Duodenal mucosa (tissue), 2 donors: ENCODE data around the gene CHIC1.
"Not testable (repeated sequence)": the region's sequence is repeated elsewhere in the genome, so short reads cannot be mapped to it uniquely, and the experiment has no call there.

Source experiments
- H3K27ac ChIP-seq: one replicate; pipeline ENCODE4 v1.7.0; 2013; ENCODE audit warnings: low read depth, low read length
- H3K27me3 ChIP-seq, 2 donors: one replicate each; pipeline ENCODE4 v1.7.0; 2013; ENCODE audit warnings: low read length in 2 of 2, control low read depth in 1 of 2; ENCODE audit not compliant: insufficient read depth in 2 of 2, control insufficient read depth in 1 of 2
- H3K36me3 ChIP-seq, 2 donors: one replicate each; pipeline ENCODE4 v1.7.0; 2013; ENCODE audit warnings: low read length in 2 of 2, control low read depth in 1 of 2; ENCODE audit not compliant: insufficient read depth in 2 of 2, control insufficient read depth in 1 of 2
- H3K4me1 ChIP-seq, 2 donors: one replicate each; pipeline ENCODE4 v1.7.0; 2013; ENCODE audit warnings: low read length in 2 of 2, control low read depth in 1 of 2; ENCODE audit not compliant: insufficient read depth in 2 of 2, control insufficient read depth in 1 of 2
- H3K4me3 ChIP-seq, 2 donors: one replicate each; pipeline ENCODE4 v1.7.0; 2013; ENCODE audit warnings: low read length in 2 of 2, low read depth in 1 of 2
- H3K9ac ChIP-seq, 2 donors: one replicate each; pipeline ENCODE4 v1.7.0; 2013; ENCODE audit warnings: low read length in 2 of 2, low read depth in 1 of 2
- H3K9me3 ChIP-seq, 2 donors: one replicate each; pipeline ENCODE4 v1.7.0; 2013; ENCODE audit warnings: low read length in 2 of 2, control low read depth in 1 of 2; ENCODE audit not compliant: control insufficient read depth in 1 of 2

Gene CHIC1

DNA sequence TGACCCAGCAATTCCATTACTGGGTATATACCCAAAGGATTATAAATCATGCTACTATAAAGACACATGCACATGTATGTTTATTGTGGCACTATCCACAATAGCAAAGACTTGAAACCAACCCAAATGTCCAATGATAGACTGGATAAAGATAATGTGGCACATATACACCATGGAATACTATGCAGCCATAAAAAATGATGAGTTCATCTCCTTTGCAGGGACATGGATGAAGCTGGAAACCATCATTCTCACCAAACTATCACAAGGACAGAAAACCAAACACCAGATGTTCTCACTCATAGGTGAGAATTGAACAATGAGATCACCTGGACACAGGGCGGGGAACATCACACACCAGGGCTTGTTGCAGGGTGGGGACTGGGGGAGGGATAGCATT, 144.0 kb downstream of the CHIC1 start:
- H3K9me3 ChIP-seq, H3K27me3 ChIP-seq, H3K36me3 ChIP-seq, H3K4me3 ChIP-seq, H3K27ac ChIP-seq, H3K9ac ChIP-seq, H3K4me1 ChIP-seq: not testable (repeated sequence)

DNA sequence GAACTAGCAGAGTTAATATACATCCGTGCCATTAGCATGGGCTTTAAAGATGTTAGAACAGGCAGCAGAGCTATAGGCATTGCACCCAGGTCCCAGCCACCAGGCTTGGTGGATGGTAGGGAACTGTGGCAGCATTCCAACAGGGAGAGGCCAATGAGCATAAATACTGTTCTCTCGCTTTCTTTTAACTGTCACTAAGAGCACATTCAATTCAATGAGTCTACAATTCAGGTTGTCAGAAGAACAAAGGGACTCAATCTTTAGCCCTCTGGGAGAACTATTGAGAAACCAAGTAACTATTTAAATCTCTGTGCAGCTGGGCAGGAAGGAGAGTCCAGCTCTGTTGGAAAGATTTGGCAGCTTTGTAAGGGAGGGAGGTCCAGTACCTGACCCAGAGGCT, 165.6 kb downstream of the CHIC1 start:
- no peak overlapping the region for H3K4me3 ChIP-seq
- no peak overlapping the region for H3K9ac ChIP-seq
- no peaks in the 10 kb centered on the region for H3K27me3 ChIP-seq
- no peaks in the 10 kb centered on the region for H3K9me3 ChIP-seq
- no peak overlapping the region for H3K27ac ChIP-seq
- H3K36me3 ChIP-seq: no peaks in the 10 kb centered on the region
- H3K4me1 ChIP-seq: no peaks in the 10 kb centered on the region
